SKM-1 treated with dmso at 0.1 percent for 144 hours (cell line): ENCODE results near the gene AADACL4.

Source experiments
- DNase-seq: peaks from one replicate; lab custom pipeline; 2025; ENCODE audit not compliant: unreplicated experiment; lab: John Stamatoyannopoulos, UW

AADACL4 gene

DNA sequence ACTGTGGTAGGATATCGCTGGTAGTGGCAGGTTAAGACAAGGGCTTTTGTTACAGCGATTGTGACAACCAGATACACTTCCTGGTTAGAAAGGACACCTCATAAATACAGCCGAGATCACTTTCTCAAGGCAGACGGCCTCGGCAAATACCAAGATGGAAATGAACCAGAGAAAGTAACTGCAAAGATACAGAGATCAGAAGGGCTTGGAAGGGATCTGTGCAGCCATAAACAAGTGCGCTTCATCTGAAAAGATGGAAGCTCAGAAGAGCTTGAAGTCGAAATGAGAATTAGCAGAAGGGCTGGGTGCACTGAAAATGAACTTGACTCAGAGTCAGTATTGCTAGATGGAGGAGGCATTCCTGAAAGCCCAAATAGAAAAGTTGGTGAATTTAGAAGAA is 32.9 kb upstream of the AADACL4 start:
- no peak for DNase-seq

DNA sequence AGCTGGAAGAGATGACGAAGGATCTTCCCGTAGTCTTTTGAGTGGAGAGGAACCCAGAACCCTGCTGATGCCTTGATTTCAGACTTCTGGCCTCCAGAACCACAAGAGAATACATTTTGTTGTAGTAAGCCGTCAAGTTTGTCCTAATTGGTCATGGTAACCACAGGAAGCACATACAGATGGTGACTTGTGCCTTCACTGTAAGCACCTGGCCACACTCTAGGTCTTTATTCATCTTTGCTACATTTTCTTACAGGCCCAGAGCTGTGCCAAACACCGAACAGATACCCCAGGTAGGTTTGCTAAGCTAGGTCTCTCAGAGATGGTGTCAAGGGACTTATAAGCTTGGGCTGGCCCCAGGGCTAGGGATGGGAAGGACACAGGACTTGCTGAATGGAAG is 30.7 kb upstream of the AADACL4 start:
- no peak for DNase-seq

DNA sequence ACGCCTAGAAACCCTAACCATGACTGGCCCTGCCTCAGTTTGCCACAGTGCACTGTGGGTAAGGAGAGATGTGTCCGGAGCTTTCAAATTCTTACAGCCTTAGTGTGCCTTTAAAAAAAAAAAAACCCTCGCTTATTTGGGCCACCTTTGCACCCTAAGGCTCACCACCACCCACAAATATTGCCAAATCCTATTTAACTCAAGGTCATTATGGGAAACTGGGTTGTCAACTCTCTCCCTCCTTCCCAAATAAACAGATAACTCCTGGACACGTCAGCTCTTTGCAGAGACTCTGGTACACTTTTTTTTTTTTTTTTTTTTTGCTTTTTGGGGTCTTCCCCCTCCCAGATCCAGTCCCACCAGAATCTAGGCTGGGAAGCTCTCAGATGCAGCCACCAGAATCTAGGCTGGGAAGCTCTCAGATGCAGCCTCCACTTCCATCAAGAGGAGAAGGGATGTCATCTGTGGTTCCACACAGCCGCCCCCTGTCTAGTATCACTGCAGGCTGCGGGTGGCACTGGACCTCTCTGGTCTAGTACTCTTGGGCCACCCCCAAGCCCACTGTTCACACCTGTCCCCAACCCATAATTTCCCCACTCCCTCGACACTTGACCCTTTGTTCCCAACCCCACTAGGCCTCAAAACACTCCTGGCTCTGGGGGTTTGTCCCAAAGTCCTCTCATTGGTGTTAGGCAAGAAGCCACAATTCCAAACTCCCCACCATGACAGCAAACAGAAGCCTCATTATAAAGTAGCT is 29.3 kb upstream of the AADACL4 start:
- DNase-seq: no peak

DNA sequence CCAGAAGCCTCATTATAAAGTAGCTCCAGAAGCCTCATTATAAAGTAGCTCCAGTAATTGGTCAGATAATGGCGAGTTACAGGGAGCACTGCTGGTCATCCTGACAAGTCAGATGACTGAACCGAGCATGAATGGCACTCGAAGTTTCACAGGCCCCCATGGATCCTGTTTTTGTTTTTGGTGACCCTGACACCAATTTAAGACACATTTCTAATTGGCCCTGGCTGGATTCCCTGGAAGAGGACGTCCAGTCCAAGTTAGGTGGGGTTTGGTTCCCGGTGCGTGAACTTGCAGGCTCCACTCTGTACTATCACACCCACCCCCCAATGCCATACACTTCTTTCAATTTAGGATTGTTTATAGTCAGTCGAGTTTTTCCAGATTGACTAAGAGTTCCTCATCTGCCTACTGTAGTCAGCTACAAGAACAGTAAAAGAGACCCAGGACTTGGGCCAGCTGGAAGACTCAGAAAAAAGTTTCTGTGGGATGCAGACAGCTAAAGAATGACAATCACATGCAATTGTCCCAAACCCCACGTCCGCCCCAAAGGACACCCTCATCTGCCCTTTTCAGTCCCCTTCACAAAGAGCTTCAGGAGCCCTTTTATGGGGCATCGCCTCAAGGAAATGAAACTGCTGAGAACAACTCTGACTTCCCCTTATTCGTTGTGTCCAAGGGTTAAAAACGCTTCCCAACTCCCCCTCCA is 28.6 kb upstream of the AADACL4 start:
- DNase-seq: peak; percentile 24

DNA sequence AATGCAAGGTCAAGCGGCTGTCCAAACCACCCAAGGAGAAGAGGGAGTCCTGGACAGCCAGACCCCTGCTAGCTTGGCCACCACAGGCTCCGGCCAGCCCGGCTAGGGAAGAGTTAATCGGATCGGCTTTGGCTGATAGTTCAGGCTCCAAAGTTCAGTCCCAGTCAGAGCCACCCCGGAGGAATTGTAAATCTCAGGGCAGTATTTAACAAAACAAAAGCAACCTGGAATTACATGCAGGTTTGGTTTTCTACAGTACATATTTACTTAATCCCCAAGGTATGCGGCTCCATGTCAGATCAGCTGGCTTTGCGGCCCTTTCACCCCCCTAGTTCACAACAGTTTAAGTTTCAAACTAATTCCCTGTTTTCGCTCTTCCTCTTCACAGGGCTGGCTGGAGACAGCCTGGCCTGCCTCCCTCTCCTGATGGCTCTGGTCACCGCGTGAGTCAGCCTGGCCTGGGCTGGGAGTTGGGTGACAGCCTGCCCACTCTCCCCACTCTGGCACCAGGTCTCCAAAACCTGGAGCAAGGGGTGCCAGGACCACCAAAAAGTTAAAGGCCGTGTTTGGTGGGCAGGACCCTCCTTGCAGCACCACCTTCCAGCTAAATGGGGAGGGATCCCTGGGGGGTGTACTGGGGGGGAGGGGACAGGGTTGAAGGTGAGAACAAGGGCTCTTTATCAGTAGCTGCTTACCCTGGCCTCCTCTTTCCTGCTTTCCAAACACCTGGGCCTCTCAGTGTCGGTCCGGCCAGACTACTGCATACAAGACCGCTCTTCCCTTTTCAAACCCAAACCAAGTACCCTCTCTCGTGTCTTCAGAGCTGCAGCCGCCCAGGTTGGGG is 27.8 kb upstream of the AADACL4 start:
- no peak for DNase-seq

DNA sequence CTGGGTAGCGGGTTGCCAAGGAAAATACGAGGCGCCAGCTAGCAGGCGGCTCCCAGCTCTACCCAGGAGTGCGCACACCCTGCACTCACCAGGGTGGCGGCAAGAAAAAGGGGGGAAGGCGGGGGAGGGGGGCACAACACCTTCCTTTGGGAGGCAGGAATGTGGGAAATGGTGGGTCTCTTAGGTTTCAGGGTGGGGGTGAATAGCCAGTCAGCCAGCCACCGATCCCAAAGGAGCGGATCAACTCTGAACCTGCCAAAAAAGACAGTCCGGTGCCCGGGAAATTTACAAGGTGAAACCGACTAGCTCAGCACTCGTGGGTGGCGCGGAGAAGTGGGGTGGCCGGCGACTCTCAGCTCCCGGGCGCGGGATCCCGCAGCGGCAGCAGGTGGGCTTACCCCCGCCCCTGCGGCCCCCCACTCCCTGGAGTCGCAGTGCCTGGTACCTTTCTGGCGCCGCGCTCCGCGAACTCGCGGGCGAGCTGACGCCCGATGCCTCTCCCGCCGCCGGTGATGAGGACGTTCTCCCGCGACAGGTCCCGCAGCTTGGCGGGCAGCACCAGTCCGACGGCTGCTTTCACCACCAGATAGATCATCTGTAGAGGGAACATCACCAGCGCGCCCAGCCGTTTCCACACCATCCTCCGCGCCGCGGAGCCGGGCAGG is 27.0 kb upstream of the AADACL4 start:
- DNase-seq: no peak

DNA sequence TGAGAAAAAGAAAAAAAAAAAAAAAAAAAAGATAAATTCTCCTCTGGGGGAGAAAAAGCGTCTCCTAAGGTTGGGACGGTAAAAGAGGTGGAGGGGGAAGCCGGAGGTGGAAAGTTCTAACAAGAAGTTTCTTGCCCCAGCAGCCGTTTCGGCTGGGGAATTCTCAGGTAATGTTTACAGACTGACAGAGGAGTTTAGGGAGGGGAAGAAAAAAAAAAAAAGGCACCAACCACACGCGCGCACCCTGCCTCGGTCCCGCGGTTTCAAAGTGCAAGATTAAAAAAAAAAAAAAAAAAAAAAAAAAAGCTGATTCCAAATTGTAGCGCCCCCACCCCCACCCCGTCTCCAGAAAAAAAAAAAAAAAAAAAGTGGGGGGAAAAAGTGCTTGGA is 26.4 kb upstream of the AADACL4 start:
- no peak for DNase-seq

DNA sequence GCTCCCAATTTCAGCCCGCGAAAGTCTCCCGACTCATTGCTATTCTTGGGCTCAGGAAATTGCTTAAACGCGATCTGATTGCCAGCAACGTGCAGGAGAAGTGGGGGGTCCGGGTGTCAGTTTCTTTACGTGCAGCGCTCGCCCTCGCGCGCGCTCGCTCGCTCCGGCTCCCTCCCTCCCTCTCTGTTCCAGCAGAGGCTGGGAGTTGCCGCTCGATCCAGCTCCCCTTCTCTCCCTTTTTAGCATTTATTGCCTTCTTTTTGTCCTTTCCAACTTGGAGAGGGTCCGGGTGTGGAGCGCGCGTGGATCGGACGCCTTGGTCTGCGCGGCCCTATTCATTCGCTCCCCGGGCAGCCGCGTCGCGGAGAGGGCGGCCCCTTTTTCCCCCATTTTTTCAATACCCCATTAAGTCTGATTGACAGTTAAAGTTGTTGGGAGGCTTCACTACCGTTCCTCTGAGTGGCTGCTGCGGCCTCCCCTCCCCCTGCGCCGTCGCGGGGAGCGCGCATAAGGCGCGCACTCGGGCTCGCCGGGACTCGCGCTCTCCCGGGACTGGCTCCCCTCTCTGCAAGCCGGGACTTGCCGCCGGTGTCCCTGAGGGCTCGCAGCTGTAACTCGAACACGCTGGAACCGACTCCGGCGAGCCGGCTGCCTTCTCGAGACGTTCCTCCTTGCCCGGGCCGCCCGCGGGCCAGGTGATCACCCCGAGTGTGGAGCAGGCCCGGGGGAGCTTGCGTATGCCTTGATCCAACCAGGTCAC is 25.8 kb upstream of the AADACL4 start, which contains the start of gene DHRS3:
Gene DHRS3, minus strand, starts transcription at position 310 of the 760 bp plus-strand sequence. CDS start 862 bp downstream, outside the sequence.
- DNase-seq: peak; percentile 68

DNA sequence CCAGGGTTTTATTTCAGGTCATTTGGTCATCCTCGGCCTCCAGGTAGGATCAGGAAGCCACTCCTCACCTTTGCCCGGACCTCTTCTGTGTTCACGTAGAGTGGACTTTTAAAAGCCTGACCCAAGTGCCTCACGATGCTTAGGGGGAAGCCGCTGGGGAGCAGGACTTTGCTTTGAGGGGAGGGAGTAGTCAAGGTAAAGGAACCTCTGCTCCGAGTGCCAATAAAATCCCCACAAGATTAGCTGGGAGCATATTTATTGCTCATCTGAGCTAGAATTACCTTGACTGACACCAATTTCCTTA is 25.3 kb upstream of the AADACL4 start:
- DNase-seq: no peak

DNA sequence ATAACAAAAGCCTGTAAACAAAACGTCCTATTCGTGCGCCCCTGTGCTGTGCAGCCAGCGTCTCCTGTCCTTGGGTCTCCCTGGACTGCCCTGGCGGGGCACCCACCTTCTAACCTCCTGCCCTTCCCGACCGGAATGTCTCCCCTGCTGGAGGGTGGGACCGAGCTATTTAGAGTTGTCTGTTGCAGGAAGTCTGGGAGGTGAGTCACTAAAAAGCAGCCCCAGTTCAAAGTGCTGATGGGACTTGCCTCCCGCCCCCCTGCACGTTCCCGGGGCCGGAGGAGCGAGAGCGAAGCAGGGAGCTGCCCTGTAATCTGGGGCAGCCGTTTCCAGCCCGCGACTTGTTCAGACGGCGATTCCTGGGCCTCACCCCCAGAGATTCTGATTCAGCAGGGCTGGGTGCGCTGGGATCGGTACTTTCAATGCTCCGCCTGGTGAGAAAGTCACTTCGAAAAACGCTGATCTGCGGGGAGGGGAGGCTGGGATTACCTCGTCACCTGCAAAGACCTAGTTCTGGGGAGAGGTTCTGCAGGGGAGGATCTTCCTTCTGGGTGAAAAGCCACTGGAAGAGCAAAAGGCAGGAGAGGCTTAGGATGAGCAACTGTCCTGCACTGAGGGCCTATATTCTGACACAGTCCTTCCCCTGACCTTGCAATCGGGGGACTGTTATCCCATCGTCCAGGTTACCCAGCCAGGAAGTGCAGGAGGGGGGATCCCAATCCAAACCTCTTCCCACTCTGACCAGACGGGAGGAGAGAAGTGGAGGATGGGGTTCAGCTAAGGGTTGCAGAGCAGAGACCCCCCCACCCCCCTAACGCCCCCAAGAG is 24.7 kb upstream of the AADACL4 start:
- DNase-seq: peak; percentile 33

DNA sequence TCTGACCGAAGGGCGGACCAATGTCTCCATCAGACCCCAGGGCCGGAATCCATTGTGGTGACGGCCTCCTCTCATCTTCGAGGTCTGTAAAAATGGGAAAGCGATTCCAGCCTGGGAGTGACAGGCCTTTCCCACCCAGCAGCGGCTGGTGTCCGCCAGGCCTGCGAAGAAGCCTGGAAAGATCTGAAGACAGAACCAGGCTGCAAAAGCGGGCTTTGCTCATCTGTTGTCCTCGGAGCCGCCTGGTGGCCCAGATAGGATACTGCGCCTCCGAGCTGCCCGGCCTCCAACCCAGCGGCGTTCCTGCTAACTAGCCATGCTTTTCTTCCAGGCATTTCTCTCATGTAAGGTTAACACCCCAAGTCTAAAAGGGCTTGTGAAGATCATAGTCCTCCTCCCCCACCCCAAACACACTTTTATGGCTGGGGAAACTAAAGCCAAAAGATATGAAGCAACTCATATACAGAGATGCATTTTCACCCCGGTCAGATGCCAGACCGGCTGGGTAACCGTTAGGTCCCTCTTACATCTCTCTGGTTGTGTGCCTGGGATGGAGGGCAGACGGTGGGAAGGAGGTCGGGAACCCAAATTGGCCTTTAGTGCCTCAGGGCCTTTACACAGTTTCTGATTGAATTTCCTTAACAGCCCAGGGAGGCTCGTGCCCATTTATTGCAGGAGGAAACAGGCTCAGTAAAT is 23.9 kb upstream of the AADACL4 start:
- peak; percentile 72 for DNase-seq

DNA sequence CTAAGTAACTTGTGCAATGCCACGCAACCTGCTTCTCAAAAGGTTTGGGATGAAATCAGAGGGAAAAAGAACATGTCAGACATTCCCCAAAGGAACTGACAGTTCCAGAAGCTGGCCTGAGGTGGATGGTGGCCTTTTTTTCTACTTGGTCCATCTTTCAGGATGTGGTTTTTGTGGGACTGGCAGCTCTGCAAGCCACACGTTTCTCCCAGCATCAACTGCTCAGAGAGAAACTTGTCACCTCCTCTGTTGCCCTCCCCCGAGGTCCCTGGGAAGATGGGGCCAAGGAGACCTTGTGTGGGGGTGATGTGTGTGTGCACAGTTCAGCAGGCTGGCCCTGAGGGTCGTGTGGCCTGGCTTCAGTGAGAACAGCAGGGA is 23.4 kb upstream of the AADACL4 start:
- peak; percentile 25 for DNase-seq

DNA sequence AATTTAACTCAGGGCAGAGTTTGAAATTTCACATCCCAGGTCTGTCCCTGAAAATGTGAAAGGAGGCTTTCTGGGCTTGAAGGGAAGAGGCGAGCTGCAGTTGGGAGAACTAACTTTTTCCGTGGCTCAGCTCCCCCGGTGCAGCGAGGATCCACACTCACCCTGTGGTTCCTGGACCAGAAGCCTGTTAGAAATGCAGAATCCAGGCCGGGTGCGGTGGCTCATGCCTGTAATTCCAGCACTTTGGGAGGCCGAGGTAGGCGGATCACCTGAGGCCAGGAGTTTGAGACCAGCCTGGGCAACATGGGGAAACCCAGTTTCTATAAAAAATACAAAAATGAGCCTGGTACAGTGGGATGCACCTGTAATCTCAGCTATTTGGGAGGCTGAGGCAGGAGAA is 23.0 kb upstream of the AADACL4 start:
- DNase-seq: no peak

DNA sequence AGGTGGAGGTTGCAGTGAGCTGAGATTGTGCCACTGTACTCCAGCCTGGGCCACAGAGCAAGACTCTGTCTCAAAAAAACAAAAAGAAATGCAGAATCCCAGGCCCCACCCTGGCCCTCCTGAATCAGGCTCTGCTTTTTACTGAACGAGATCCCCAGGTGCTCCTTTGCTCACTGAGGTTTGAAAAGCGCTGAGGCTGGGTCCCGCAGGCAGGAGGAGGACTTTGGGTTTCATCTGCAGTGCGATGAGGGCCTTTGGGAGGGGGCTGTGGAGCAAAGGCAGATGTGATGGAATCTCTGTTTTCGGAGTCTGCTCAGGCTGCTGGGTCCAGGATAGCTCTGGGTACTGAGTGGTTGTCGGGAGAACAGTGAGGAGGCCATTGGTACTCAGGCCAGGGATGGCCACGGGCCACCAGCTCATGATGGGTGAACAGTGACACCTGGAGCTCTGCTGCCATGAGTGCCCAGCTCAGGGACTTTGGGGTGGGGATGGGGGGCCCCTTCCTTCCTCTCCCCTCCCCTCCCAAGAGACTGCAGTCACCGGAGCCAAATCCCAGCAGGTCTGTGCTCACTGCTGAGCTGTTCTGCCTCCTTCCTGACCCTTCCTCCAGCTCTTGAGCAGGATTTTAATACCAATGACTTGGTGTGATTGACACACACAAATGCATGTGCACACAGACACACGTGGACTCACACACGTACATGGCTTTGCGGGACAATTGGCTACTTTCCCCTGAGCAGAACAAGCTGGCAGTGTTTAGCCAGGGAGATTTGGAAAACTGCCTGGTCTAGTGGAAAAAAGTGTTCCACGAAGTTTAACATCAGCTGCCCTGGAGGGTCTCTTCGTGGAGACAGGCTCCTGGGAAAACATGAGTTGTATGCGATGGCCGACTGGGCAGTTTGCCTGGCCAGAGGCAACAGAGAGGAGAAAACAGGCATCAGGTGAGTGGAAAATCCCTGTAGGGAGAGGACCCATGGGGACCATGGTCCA is 22.2 kb upstream of the AADACL4 start:
- DNase-seq: no peak

DNA sequence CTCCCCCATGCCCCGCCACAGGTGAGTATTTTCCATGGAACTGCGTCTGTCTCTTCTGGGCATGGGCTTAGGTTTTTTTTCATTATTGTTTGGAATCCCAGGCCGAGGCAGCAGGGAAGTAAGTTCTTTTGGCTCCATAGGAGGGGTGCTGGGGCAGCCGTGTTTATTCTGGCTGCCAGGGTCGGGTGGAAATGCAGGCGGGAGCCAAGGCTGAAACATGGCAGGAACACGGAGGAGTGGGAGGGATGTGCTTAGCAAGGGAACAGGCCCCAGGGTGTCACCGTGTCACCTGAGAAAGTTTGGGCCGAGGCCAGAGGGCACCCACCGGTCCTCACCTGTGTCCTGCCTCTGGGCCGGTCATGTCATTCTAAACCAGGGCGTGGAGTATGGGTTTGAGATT is 21.4 kb upstream of the AADACL4 start:
- no peak for DNase-seq

DNA sequence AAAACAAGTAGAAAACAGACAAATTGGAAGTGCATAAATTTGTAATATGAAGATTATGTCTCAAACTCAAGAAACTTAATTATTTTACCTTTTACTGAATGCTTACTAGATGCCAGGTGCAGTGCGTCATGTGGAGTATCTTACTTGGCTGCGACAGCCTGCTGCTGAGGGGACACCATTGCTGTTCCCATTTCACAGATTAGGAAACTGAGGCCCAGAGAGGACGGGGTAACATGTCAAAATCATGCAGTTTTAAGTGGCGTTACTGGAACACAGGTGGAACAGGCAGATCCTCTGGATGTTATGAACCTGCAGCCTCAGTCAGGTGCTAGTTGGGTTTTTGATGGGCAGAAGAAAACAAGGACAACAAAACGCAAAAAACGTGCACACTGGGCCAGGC is 18.6 kb upstream of the AADACL4 start:
- DNase-seq: no peak

DNA sequence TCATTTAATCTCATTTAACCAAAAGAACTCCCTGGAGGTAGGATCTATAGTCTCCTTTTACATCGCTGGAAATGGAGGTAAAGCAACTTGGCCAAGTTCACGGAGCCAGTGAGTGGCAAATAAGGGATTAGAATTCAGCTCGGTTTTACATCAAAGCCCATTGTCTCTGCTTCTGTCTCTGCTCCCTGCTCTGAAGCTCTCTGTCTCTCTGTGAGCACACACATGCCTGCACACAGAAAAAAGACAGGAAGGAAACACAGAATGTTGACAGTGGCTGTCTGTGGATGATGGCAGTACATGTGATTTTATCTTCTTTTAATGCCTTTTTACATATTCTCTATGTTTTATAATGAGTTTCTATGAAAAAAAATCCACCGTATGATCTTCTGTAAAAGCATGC is 17.0 kb upstream of the AADACL4 start:
- no peak for DNase-seq

DNA sequence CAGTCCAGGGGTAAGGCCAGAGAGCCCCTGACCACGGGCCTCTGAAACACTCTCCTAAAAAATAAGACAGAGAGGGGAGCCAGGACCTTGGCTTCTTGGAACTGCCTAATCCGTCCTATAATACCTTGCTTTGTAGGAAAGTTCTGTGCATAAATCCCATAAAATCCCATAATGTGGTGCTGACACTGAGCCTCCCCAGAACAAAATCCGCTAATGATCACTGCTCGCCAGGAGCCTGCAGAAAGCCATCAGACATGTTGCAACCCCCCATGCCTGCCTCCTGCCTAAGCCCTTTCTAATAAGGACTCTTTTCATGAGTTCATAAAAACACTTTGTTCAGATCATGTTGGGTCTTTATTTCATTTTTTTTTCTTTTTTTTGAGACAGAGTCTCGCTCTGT is 16.6 kb upstream of the AADACL4 start:
- no peak for DNase-seq
